HL-60 (cell line): ENCODE measurements around the gene NCOA3.
A peak's percentile ranks its signal among the peaks of the same experiment; 100 is the strongest.

Source experiments
- DNase-seq, 2 experiments: peaks; one replicate each; pipeline ENCODE4 v3.0.0-alpha.2; 2010 to 2020; ENCODE audit warnings: low read depth in 1 of 2, low spot score in 1 of 2
- H3K27ac ChIP-seq: fragments of 250-450 bp; sonication (Bioruptor Pico); replicated peaks from 2 replicates; pipeline ENCODE4 v1.5.1; 2020; ENCODE audit warnings: mild to moderate bottlenecking, moderate library complexity
- H3K27me3 ChIP-seq: fragments of 250-450 bp; sonication (Bioruptor Pico); 2 replicates; pipeline ENCODE4 v1.5.1; 2021; ENCODE audit warnings: mild to moderate bottlenecking, moderate library complexity; ENCODE audit not compliant: insufficient read depth, poor library complexity, severe bottlenecking
- H3K4me3 ChIP-seq: replicated peaks from 2 replicates; pipeline ENCODE4 v1.5.1; 2011; ENCODE audit warnings: mild to moderate bottlenecking, control low read depth, low read length; ENCODE audit not compliant: insufficient read depth
- GABPA ChIP-seq: IDR thresholded peaks from 2 replicates; pipeline ENCODE4 v1.6.1; 2012; ENCODE audit warnings: low read depth
- POLR2AphosphoS5 ChIP-seq: IDR thresholded peaks from 2 replicates; pipeline ENCODE4 v1.6.1; 2012; ENCODE audit warnings: low read depth
- SPI1 ChIP-seq: IDR thresholded peaks from 2 replicates; pipeline ENCODE4 v1.6.1; 2012; ENCODE audit warnings: low read depth, mild to moderate bottlenecking, borderline replicate concordance
- TF ChIP-seq, protein P1 (sequence below): IDR thresholded peaks from one replicate; pipeline ENCODE4 v1.5.1; 2011; ENCODE audit warnings: low read length, control low read depth, inconsistent platforms; ENCODE audit not compliant: insufficient read depth
- TF ChIP-seq, protein P2 (sequence below): IDR thresholded peaks from 2 replicates; pipeline ENCODE4 v1.6.1; 2012; ENCODE audit warnings: low read depth; ENCODE audit not compliant: insufficient replicate concordance

The NCOA3 gene

DNA sequence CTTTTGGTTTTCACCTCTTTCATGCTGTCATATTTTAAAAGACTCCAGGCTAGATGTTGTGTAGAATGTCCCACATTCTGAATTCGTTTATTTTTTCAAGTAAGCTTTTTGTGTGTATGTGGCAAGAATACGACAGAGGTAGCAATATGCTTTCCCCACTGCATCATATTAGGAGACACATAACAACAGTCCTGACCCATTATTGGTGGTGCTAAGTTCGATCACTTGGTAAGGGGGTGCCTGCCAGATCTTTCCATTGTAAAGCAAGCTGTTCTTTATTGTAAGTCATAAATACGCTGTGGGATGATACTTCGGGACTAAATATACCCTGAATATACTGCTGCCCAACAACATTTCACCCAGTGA, 588 bp upstream of the NCOA3 start:
- H3K27me3 ChIP-seq, result no peaks in the 10 kb centered on the region
- DNase-seq, result no peak
- no peak for TF ChIP-seq SPI1
- no peak for TF ChIP-seq POLR2AphosphoS5
- TF ChIP-seq, protein P1, sequence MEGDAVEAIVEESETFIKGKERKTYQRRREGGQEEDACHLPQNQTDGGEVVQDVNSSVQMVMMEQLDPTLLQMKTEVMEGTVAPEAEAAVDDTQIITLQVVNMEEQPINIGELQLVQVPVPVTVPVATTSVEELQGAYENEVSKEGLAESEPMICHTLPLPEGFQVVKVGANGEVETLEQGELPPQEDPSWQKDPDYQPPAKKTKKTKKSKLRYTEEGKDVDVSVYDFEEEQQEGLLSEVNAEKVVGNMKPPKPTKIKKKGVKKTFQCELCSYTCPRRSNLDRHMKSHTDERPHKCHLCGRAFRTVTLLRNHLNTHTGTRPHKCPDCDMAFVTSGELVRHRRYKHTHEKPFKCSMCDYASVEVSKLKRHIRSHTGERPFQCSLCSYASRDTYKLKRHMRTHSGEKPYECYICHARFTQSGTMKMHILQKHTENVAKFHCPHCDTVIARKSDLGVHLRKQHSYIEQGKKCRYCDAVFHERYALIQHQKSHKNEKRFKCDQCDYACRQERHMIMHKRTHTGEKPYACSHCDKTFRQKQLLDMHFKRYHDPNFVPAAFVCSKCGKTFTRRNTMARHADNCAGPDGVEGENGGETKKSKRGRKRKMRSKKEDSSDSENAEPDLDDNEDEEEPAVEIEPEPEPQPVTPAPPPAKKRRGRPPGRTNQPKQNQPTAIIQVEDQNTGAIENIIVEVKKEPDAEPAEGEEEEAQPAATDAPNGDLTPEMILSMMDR, result no peak
- TF ChIP-seq GABPA, result no peak
- TF ChIP-seq, protein P2, sequence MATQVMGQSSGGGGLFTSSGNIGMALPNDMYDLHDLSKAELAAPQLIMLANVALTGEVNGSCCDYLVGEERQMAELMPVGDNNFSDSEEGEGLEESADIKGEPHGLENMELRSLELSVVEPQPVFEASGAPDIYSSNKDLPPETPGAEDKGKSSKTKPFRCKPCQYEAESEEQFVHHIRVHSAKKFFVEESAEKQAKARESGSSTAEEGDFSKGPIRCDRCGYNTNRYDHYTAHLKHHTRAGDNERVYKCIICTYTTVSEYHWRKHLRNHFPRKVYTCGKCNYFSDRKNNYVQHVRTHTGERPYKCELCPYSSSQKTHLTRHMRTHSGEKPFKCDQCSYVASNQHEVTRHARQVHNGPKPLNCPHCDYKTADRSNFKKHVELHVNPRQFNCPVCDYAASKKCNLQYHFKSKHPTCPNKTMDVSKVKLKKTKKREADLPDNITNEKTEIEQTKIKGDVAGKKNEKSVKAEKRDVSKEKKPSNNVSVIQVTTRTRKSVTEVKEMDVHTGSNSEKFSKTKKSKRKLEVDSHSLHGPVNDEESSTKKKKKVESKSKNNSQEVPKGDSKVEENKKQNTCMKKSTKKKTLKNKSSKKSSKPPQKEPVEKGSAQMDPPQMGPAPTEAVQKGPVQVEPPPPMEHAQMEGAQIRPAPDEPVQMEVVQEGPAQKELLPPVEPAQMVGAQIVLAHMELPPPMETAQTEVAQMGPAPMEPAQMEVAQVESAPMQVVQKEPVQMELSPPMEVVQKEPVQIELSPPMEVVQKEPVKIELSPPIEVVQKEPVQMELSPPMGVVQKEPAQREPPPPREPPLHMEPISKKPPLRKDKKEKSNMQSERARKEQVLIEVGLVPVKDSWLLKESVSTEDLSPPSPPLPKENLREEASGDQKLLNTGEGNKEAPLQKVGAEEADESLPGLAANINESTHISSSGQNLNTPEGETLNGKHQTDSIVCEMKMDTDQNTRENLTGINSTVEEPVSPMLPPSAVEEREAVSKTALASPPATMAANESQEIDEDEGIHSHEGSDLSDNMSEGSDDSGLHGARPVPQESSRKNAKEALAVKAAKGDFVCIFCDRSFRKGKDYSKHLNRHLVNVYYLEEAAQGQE, result no peak
- peak overlapping the region; percentile 72 for H3K27ac ChIP-seq
- peak overlapping the region; percentile 97 for H3K4me3 ChIP-seq

DNA sequence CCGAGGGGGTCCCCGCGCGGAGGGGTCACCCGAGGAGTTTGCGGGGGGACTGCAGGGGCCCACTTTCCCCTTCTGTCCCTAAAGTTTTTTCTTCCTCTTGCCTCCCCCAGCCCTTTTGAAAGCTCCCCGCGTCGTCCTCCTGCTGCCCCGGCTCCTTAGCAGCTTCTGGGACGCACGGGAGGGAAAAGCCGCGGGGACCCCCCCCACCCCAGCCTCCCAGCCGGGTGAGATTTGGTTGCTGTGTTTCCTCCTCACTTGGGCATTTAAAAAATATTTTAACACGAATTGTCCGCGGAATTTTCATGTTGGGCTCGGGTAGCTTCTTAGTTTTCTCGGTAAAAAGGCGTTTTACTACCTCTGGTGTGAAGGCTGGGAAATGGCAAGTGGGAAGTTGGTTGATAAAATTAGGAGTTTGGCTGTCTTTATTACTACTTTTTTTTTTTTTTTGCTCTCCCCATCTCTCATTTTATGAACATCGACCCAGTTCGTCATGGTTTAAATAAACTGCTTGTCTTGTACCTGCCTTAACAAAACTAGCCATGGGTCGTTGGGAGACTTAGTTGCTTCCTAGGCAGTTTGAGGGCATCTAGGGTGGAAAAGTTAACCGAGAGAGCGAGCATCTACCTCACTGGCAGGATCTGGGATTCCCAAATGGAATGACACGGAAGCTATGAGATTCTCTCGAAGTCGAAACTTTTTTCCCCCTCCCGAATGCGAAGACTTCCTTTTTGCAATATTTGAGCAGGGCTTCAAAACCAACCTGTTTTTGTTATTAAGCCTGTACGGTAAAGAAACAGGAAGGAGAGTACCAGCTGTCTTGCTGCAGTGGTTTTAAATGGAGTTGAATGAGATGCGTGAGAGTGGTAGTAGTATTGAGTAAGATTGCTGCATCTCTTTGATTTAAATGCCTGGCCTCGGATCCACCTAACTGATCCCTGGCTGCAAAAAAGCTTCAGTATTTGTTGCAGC, 868 bp downstream of the NCOA3 start:
- peak; percentile 80 to 86 for DNase-seq
- Histone ChIP-seq H3K27ac (peak overlapping the region; percentile 72), H3K4me3 (peak overlapping the region; percentile 97), H3K27me3 (no peaks in the 10 kb centered on the region)
- peak; percentile 32; the same call in 1 of the 2 replicates for TF ChIP-seq GABPA
- TF ChIP-seq, protein P2, result no peak
- TF ChIP-seq POLR2AphosphoS5, result peak; percentile 51; the same call in 1 of the 2 replicates
- peak; percentile 58; the same call in 1 of the 2 replicates for TF ChIP-seq SPI1
- TF ChIP-seq, protein P1, result no peak

DNA sequence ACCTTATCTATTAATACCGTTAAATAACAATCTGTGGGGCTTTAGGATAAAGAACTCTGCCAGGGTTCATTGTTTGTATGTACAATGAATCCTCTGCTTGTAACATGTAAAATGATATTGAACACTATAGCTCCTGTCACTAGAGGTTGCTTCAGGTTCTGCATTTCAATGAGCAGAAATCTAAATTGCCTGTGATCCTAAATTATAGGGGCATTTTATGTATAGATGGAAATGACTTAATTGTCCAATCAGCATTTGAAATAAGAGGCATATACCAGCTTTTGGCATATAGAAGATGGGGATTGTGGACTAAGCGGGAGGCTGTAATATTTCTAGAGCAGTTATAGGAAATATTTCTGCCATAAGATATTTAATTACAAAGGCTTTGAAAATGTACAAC, 2.0 kb downstream of the NCOA3 start:
- Histone ChIP-seq H3K27ac (no peak overlapping the region; the same call in 1 of the 2 replicates), H3K27me3 (no peaks in the 10 kb centered on the region), H3K4me3 (no peak overlapping the region)
- TF ChIP-seq, protein P1, result no peak
- no peak for TF ChIP-seq POLR2AphosphoS5
- TF ChIP-seq, protein P2, result no peak
- TF ChIP-seq SPI1, result no peak
- TF ChIP-seq GABPA, result no peak
- no peak for DNase-seq
